Ascending aorta (tissue), 2 donors: ENCODE measurements around the gene TPRA1. TPM values are rescaled to one million over a fixed set of nuclear protein-coding genes. Genes with fewer than 3 reads are reported as not detected.
"Not testable (repeated sequence)": the region's sequence is repeated elsewhere in the genome, so short reads cannot be mapped to it uniquely, and the experiment has no call there.

Source experiments
- DNase-seq, 2 donors: peaks; one replicate each; pipeline ENCODE4 v3.0.0-alpha.2; 2019; ENCODE audit warnings: low spot score in 2 of 2
- H3K27ac ChIP-seq, 2 donors: fragments of 200-600 bp; sonication (generic); one replicate each; pipeline ENCODE4 v1.5.1; 2016 to 2017; ENCODE audit warnings: mild to moderate bottlenecking in 1 of 2
- H3K27me3 ChIP-seq: fragments of 200-600 bp; sonication (generic); one replicate; pipeline ENCODE4 v1.5.1; 2017
- H3K36me3 ChIP-seq, 2 donors: fragments of 200-600 bp; sonication (generic); one replicate each; pipeline ENCODE4 v1.5.1; 2016
- H3K4me1 ChIP-seq, 2 donors: fragments of 200-600 bp; sonication (generic); one replicate each; pipeline ENCODE4 v1.5.1; 2016 to 2017; ENCODE audit warnings: mild to moderate bottlenecking in 1 of 2
- H3K4me3 ChIP-seq, 2 donors: fragments of 200-600 bp; sonication (generic); one replicate each; pipeline ENCODE4 v1.5.1; 2016 to 2017; ENCODE audit warnings: mild to moderate bottlenecking in 1 of 2
- H3K9me3 ChIP-seq, 2 donors: fragments of 200-600 bp; sonication (generic); one replicate each; pipeline ENCODE4 v1.5.1; 2016
- CTCF ChIP-seq, 3 experiments: fragments of 200-600 bp in 2 of 3; fragments of 450-650 bp in 1 of 3; sonication (generic) in 2 of 3; IDR thresholded peaks; one replicate each; pipeline ENCODE4 v1.5.1; 2016 to 2019; ENCODE audit warnings: antibody characterized with exemption in 3 of 3, mild to moderate bottlenecking in 1 of 3, moderate library complexity in 1 of 3
- intact Hi-C: fragments of 100-400 bp; cut with DNase I; formaldehyde crosslinking; loops from one replicate; pipeline ENCODE4 v1.15.1; 2023
- total RNA-seq: library from RNA; depleted of rRNA; stranded (reverse); fragments of >200 nt; gene quantifications from one replicate; pipeline ENCODE4 v1.1.0, GENCODE V29; 2016

TPRA1 gene
- total RNA-seq, 1 donor from 2014 or later, result 87.1 TPM

GRCh38 chr3:127608362-127608718, 17.8 kb upstream of the TPRA1 start:
- no peak for TF ChIP-seq CTCF (IDR thresholded peaks at IDR 0.05)
- H3K4me3 ChIP-seq, result no peak overlapping the region
- H3K4me1 ChIP-seq, result peaks cover 0 to 6% of the 10 kb centered on the region in 2 donors
- H3K36me3 ChIP-seq, result peaks cover 5 to 13% of the 10 kb centered on the region in 2 donors
- H3K27me3 ChIP-seq, result no peaks in the 10 kb centered on the region
- DNase-seq, result no peak
- no peak overlapping the region for H3K27ac ChIP-seq
- H3K9me3 ChIP-seq, result no peaks in the 10 kb centered on the region
- intact Hi-C loops, result no loop called here

- H3K27ac ChIP-seq, result no peak overlapping the region
- DNase-seq, result no peak
- H3K9me3 ChIP-seq, result no peaks in the 10 kb centered on the region
- intact Hi-C loops, result no loop called here
- no peak overlapping the region for H3K4me3 ChIP-seq
- H3K27me3 ChIP-seq, result no peaks in the 10 kb centered on the region
- H3K4me1 ChIP-seq, result peaks cover 0 to 2% of the 10 kb centered on the region in 2 donors
- TF ChIP-seq CTCF (IDR thresholded peaks at IDR 0.05), result no peak
- peaks cover 5 to 13% of the 10 kb centered on the region in 2 donors for H3K36me3 ChIP-seq
These were observed 17.3 kb upstream of the TPRA1 start for GRCh38 chr3:127607675-127608361.

GRCh38 chr3:127606981-127607595, 16.6 kb upstream of the TPRA1 start:
- TF ChIP-seq CTCF (IDR thresholded peaks at IDR 0.05), result no peak
- Histone ChIP-seq H3K4me3 (no peak overlapping the region), H3K9me3 (no peaks in the 10 kb centered on the region), H3K4me1 (no peaks in the 10 kb centered on the region), H3K27ac (no peak overlapping the region), H3K36me3 (peaks cover 5 to 13% of the 10 kb centered on the region in 2 donors), H3K27me3 (no peaks in the 10 kb centered on the region)
- no peak for DNase-seq
- intact Hi-C loops, result no loop called here

- no peak overlapping the region for H3K4me3 ChIP-seq
- H3K36me3 ChIP-seq, result peaks cover 5 to 13% of the 10 kb centered on the region in 2 donors
- H3K9me3 ChIP-seq, result no peaks in the 10 kb centered on the region
- intact Hi-C loops, result no loop called here
- DNase-seq, result no peak
- no peaks in the 10 kb centered on the region for H3K4me1 ChIP-seq
- TF ChIP-seq CTCF (IDR thresholded peaks at IDR 0.05), result no peak
- no peak overlapping the region for H3K27ac ChIP-seq
- no peaks in the 10 kb centered on the region for H3K27me3 ChIP-seq
These were observed 15.7 kb upstream of the TPRA1 start for GRCh38 chr3:127606086-127606805.

GRCh38 chr3:127605547-127605946, 15.0 kb upstream of the TPRA1 start:
- H3K36me3 ChIP-seq, result peaks cover 5 to 13% of the 10 kb centered on the region in 2 donors
- H3K27me3 ChIP-seq, intact Hi-C loops, H3K9me3 ChIP-seq, H3K27ac ChIP-seq, H3K4me1 ChIP-seq, H3K4me3 ChIP-seq, DNase-seq: not testable (repeated sequence)

- H3K9me3 ChIP-seq, result no peaks in the 10 kb centered on the region
- DNase-seq, result no peak
- peaks cover 5 to 13% of the 10 kb centered on the region in 2 donors for H3K36me3 ChIP-seq
- H3K27me3 ChIP-seq, result no peaks in the 10 kb centered on the region
- H3K27ac ChIP-seq, result no peak overlapping the region
- no peak overlapping the region for H3K4me3 ChIP-seq
- intact Hi-C loops, result no loop called here
- no peak for TF ChIP-seq CTCF (IDR thresholded peaks at IDR 0.05)
- H3K4me1 ChIP-seq, result no peaks in the 10 kb centered on the region
These were observed 14.1 kb upstream of the TPRA1 start for GRCh38 chr3:127604546-127605165.
